Activated T-helper 2 cell treated with anti-CD3 and anti-CD28 coated beads, Interferon-gamma antibody, Interleukin-2, Interleukin-4, amounts not matched to agents 10 μg/mL and 5 μg/mL and 100 μg/mL, durations not matched to agents 14 hours and 24 hours and 36 hours (primary cell): ENCODE measurements around the gene CDHR4. TPM values are rescaled to one million over a fixed set of nuclear protein-coding genes. Genes with fewer than 3 reads are reported as not detected.

Source experiments
- total RNA-seq: library from RNA; stranded (reverse); gene quantifications from 2 replicates; pipeline ENCODE4 v1.2.3, GENCODE V29; 2022

Gene CDHR4
- total RNA-seq, 1 donor from 2014 or later: not detected

Other genes starting within 250 kb of the CDHR4 start
- 0.09 and 0.11 TPM in 2 replicates for gene BSN, start 245.4 kb downstream of the CDHR4 start, total RNA-seq
- gene APEH, start 125.5 kb downstream of the CDHR4 start, total RNA-seq: 111 and 113 TPM in 2 replicates
- 8.3 and 11.1 TPM in 2 replicates for gene MST1, start 110.4 kb downstream of the CDHR4 start, total RNA-seq
- gene RNF123, start 110.3 kb downstream of the CDHR4 start, total RNA-seq: 43.0 and 45.1 TPM in 2 replicates
- gene AMIGO3, start 80.2 kb downstream of the CDHR4 start, total RNA-seq: not detected in 2 replicates
- 45.9 and 48.0 TPM in 2 replicates for gene GMPPB, start 75.9 kb downstream of the CDHR4 start, total RNA-seq
- 36.9 and 40.7 TPM in 2 replicates for gene IP6K1, start 13.3 kb downstream of the CDHR4 start, total RNA-seq
- gene INKA1, start 3.4 kb upstream of the CDHR4 start, total RNA-seq: 1.2 and 2.3 TPM in 2 replicates
- gene UBA7, start 14.1 kb upstream of the CDHR4 start, total RNA-seq: 92.0 and 95.7 TPM in 2 replicates
- 21.0 and 26.6 TPM in 2 replicates for gene TRAIP, start 56.7 kb upstream of the CDHR4 start, total RNA-seq
- gene CAMKV, start 70.0 kb upstream of the CDHR4 start, total RNA-seq: 0.39 and 0.46 TPM in 2 replicates
- 1.2 and 1.3 TPM in 2 replicates for gene MST1R, start 104.0 kb upstream of the CDHR4 start, total RNA-seq
- gene MON1A, start 129.9 kb upstream of the CDHR4 start, total RNA-seq: 15.1 and 15.7 TPM in 2 replicates
- 99.2 and 104 TPM in 2 replicates for gene RBM6, start 140.3 kb upstream of the CDHR4 start, total RNA-seq